ENCODE data around the gene PLA2G12A. TPM values are rescaled to one million over a fixed set of nuclear protein-coding genes. Genes with fewer than 3 reads are reported as not detected.

PLA2G12A gene
- total and polyA plus RNA-seq, 2 of the 8 experiments (the other 6 are each of a cell fraction or from before 2014, with no cell fraction given): 26.6 to 47.2 TPM

- POLR2A ChIA-PET (ENCODE audit: partially characterized antibody): interaction anchor here (1.4 kb wide), 1 partner anchor 31 kb away, joined by 3 read pairs; no protein-coding TSS in a partner anchor
- H3K4me3 ChIP-seq (ENCODE audit: extremely low read depth in 1 of 4, insufficient read depth in 2 of 4, low read depth in 3 of 4, low read length in 4 of 4): no peak overlapping the region
- DNase-seq (ENCODE audit: low read depth in 1 of 2, low spot score in 2 of 2) (no peak), FAIRE-seq (peak; percentile 87)
- no peak overlapping the region for H3K23ac ChIP-seq (ENCODE audit: insufficient read length)
- no peak overlapping the region for H3K14ac ChIP-seq (ENCODE audit: insufficient read length)
- H3K27me3 ChIP-seq (replicated peaks in 1 of 4; ENCODE audit: control insufficient read depth in 3 of 4, extremely low read depth in 1 of 4, insufficient read depth in 3 of 4, low read length in 3 of 4): no peaks in the 10 kb centered on the region
- no peak overlapping the region for H2BK120ac ChIP-seq (replicated peaks; ENCODE audit: low read depth, low read length)
- no peak overlapping the region for H2AFZ ChIP-seq (ENCODE audit: low read length)
- H3K36me3 ChIP-seq (ENCODE audit: control insufficient read depth in 2 of 4, insufficient read depth in 4 of 4, low read length in 3 of 4): no peaks in the 10 kb centered on the region
- H3K23me2 ChIP-seq (ENCODE audit: low read depth, low read length): no peaks in the 10 kb centered on the region
- CTCF ChIA-PET (ENCODE audit: partially characterized antibody): interaction anchor here (0.7 to 3.4 kb wide), 6 partner anchors 10 to 316 kb away, joined by 3 to 17 read pairs (median 4); no protein-coding TSS in a partner anchor
- no peak overlapping the region for H4K8ac ChIP-seq (ENCODE audit: extremely low read depth, insufficient read depth, low read length)
- H3K4ac ChIP-seq (replicated peaks; ENCODE audit: insufficient read length, low read depth, low read length): no peak overlapping the region
- H3K9ac ChIP-seq (replicated peaks in 1 of 4; ENCODE audit: extremely low read depth in 1 of 4, low read depth in 3 of 4, low read length in 3 of 4): no peak overlapping the region; a peak in 1 of 7 replicates
- H3K9me3 ChIP-seq (ENCODE audit: insufficient read depth in 2 of 2, low read depth in 1 of 2, low read length in 1 of 2): no peaks in the 10 kb centered on the region
- no peak overlapping the region for H2AK5ac ChIP-seq (ENCODE audit: low read depth, low read length)
- no peak overlapping the region for H4K91ac ChIP-seq (replicated peaks; ENCODE audit: insufficient read length, low read length)
- H3K56ac ChIP-seq (replicated peaks; ENCODE audit: insufficient read length, low read depth, low read length): no peak overlapping the region
- H3K79me2 ChIP-seq (ENCODE audit: control insufficient read depth in 1 of 2, insufficient read depth in 2 of 2, low read length in 2 of 2): no peaks in the 10 kb centered on the region
- H3K18ac ChIP-seq (ENCODE audit: extremely low read depth, low read length): no peak overlapping the region
- 74% methylated on average over 3 of the region's 3 CpGs; no CpG with 5 or more reads in 1 of the 2 experiments for WGBS, 2 experiments (ENCODE audit: extremely low coverage in 1 of 2, insufficient coverage in 1 of 2, insufficient read length in 1 of 2, insufficient replicate concordance in 2 of 2, low coverage in 1 of 2, low lambda C conversion rate in 2 of 2, missing lambda C conversion rate in 1 of 2)
- no peaks in the 10 kb centered on the region; the same call in 1 of the 2 replicates for H3K79me1 ChIP-seq (ENCODE audit: low read depth, low read length)
- no peak overlapping the region for H2BK12ac ChIP-seq (ENCODE audit: low read depth, low read length)
- H2BK5ac ChIP-seq (ENCODE audit: low read depth, low read length): no peak overlapping the region
- no peak overlapping the region for H2BK15ac ChIP-seq (ENCODE audit: low read length)
- no peak overlapping the region for H2BK20ac ChIP-seq (ENCODE audit: low read length)
- no peak for TF ChIP-seq PHF8 (conservative IDR thresholded peaks at IDR 0.05; ENCODE audit: low read depth, low read length)
- no peak for TF ChIP-seq KDM5A (IDR thresholded peaks at IDR 0.05; ENCODE audit: low read length)
- no peak for TF ChIP-seq TAF1 (IDR thresholded peaks at IDR 0.05; ENCODE audit: low read depth, low read length)
- TF ChIP-seq TAF7 (optimal IDR thresholded peaks at IDR 0.05; ENCODE audit: borderline replicate concordance, low read depth, low read length): no peak
- TF ChIP-seq POLR2AphosphoS5 (IDR thresholded peaks at IDR 0.05; ENCODE audit: low read depth, low read length): no peak
- TF ChIP-seq RXRA (IDR thresholded peaks at IDR 0.05; ENCODE audit: insufficient read depth, low read depth, low read length): no peak
- TF ChIP-seq MAFK (IDR thresholded peaks at IDR 0.05; ENCODE audit: low read depth, low read length): no peak
- no peak for TF ChIP-seq E2F6 (IDR thresholded peaks at IDR 0.05)
- no peak for TF ChIP-seq BRCA1 (IDR thresholded peaks at IDR 0.05; ENCODE audit: low read depth, low read length)
- TF ChIP-seq BACH1 (IDR thresholded peaks at IDR 0.05; ENCODE audit: low read length): no peak
- TF ChIP-seq EGR1 (IDR thresholded peaks at IDR 0.05; ENCODE audit: borderline replicate concordance, low read depth, low read length): no peak
- TF ChIP-seq JUN (IDR thresholded peaks at IDR 0.05; ENCODE audit: low read depth, low read length): no peak
- H4K5ac ChIP-seq (ENCODE audit: insufficient read length, low read depth, low read length): no peak overlapping the region
- no peak overlapping the region for H3K4me2 ChIP-seq (ENCODE audit: insufficient read depth in 1 of 2, low read depth in 2 of 2, low read length in 2 of 2)
- H4K20me1 ChIP-seq (replicated peaks in 1 of 2; ENCODE audit: control insufficient read depth in 1 of 2, insufficient read depth in 2 of 2, low read length in 2 of 2): no peaks in the 10 kb centered on the region
- H3K4me1 ChIP-seq (replicated peaks in 1 of 4; ENCODE audit: control insufficient read depth in 3 of 4, insufficient read depth in 4 of 4, low read length in 3 of 4): peaks cover 0 to 10% (median 2%) of the 10 kb centered on the region in 4 experiments; a peak in 4 of 7 replicates
- H3K27ac ChIP-seq (ENCODE audit: low read depth, low read length): no peak overlapping the region
These were observed 67.1 kb downstream of the PLA2G12A start for GRCh38 chr4:109662771-109663170.
